HCT116 (cell line): ENCODE results near the gene TET2. TPM values are rescaled to one million over a fixed set of nuclear protein-coding genes. Genes with fewer than 3 reads are reported as not detected.

ENCODE experiments used
- ATAC-seq: fragments of 200-7000 bp; cut with Tn5 transposase; 2 replicates; pipeline ENCODE4 v1.9.1; 2020; ENCODE audit warnings: mild to moderate bottlenecking, moderate library complexity
- Bru-seq: library from RNA; stranded (reverse); fragments of 400-500 nt; gene quantifications from one replicate; lab custom pipeline; 2021; lab: Mats Ljungman, UMichigan
- BruChase-seq, 2 experiments: library from RNA; stranded (reverse); fragments of 400-500 nt; gene quantifications; one replicate each; lab custom pipeline; 2021; lab: Mats Ljungman, UMichigan
- BruUV-seq: library from RNA; stranded (reverse); fragments of 400-500 nt; replicated peaks from 2 replicates; lab custom pipeline; 2021; lab: Mats Ljungman, UMichigan
- CTCF ChIA-PET: fragments of 300-600 bp; sonication (Branson Sonifier 250); formaldehyde crosslinking; loops from one replicate; lab custom pipeline; 2021; ENCODE audit warnings: antibody characterized with exemption; lab: Charles Lee
- POLR2A ChIA-PET: fragments of 300-600, 350-600 bp; sonication (Branson Sonifier 250); formaldehyde crosslinking; loops from one replicate; lab custom pipeline; 2021; ENCODE audit warnings: antibody characterized with exemption; lab: Charles Lee
- RAD21 ChIA-PET, 2 experiments: fragments of 300-600 bp; sonication (Branson Sonifier 250); formaldehyde crosslinking; loops; one replicate each; lab custom pipeline; 2023; ENCODE audit warnings: low total read pairs in 2 of 2; ENCODE audit not compliant: uncharacterized antibody in 2 of 2, unreplicated experiment in 2 of 2, low non-redundant PET in 1 of 2; lab: Charles Lee
- DNase-seq: peaks from one replicate; pipeline ENCODE4 v3.0.0-alpha.2; 2010; ENCODE audit warnings: low read depth, low spot score
- H2AFZ ChIP-seq: fragments of 200-600 bp; shearing (Covaris generic), sonication (generic); 2 replicates; pipeline ENCODE4 v1.6.1; 2017; ENCODE audit warnings: low read depth, mixed run types, mixed read lengths, antibody characterized with exemption, low read length; ENCODE audit not compliant: poor library complexity, severe bottlenecking
- H3K27ac ChIP-seq: 2 replicates; pipeline ENCODE4 v1.5.1; 2012; ENCODE audit warnings: low read depth, low read length
- H3K27me3 ChIP-seq: fragments of 200-600 bp; sonication (generic); 2 replicates; pipeline ENCODE4 v1.6.1; 2016; ENCODE audit warnings: mixed run types, low read length, mixed read lengths; ENCODE audit not compliant: insufficient read depth
- H3K36me3 ChIP-seq, 2 experiments: fragments of 200-500 bp in 1 of 2; fragments of 200-600 bp in 1 of 2; sonication (Bioruptor generic) in 1 of 2; sonication (generic) in 1 of 2; 2 replicates each; pipeline versions ENCODE4 v1.5.1 to v1.6.1; 2014 to 2016; ENCODE audit warnings: low read length in 2 of 2, inconsistent platforms in 1 of 2, mixed read lengths in 1 of 2, mixed run types in 1 of 2; ENCODE audit not compliant: insufficient read depth in 2 of 2, control insufficient read depth in 1 of 2
- H3K4me1 ChIP-seq, 2 experiments: fragments of 200-600 bp in 1 of 2; sonication (generic) in 1 of 2; 2 replicates each; pipeline versions ENCODE4 v1.5.1 to v1.6.1; 2012 to 2017; ENCODE audit warnings: low read length in 2 of 2, inconsistent platforms in 1 of 2, mild to moderate bottlenecking in 1 of 2, mixed read lengths in 1 of 2, mixed run types in 1 of 2, moderate library complexity in 1 of 2; ENCODE audit not compliant: insufficient read depth in 2 of 2, control insufficient read depth in 1 of 2
- H3K4me2 ChIP-seq: fragments of 200-600 bp; sonication (generic); 2 replicates; pipeline ENCODE4 v1.6.1; 2017; ENCODE audit warnings: mixed run types, low read length, mixed read lengths
- H3K4me3 ChIP-seq, 2 experiments: fragments of 200-600 bp in 1 of 2; sonication (generic) in 1 of 2; replicated peaks in 1 of 2; 2 replicates each; pipeline ENCODE4 v1.5.1; 2011 to 2016; ENCODE audit warnings: low read length in 2 of 2, control low read depth in 1 of 2, low read depth in 1 of 2, mild to moderate bottlenecking in 1 of 2, mixed read lengths in 1 of 2, mixed run types in 1 of 2
- H3K79me2 ChIP-seq: fragments of 200-600 bp; sonication (generic); 2 replicates; pipeline ENCODE4 v1.6.1; 2017; ENCODE audit warnings: mild to moderate bottlenecking, mixed run types, low read length, moderate library complexity, mixed read lengths; ENCODE audit not compliant: insufficient read depth
- H3K9ac ChIP-seq: fragments of 200-600 bp; sonication (generic); 2 replicates; pipeline ENCODE4 v1.6.1; 2016; ENCODE audit warnings: low read length, mixed read lengths
- H3K9me2 ChIP-seq: fragments of 200-600 bp; sonication (generic), shearing (Covaris generic); 2 replicates; pipeline ENCODE4 v1.6.1; 2017; ENCODE audit warnings: mixed run types, mild to moderate bottlenecking, moderate library complexity; ENCODE audit not compliant: insufficient read depth
- H3K9me3 ChIP-seq, 2 experiments: fragments of 200-500 bp in 1 of 2; fragments of 200-600 bp in 1 of 2; sonication (Bioruptor generic) in 1 of 2; sonication (generic) in 1 of 2; 2 replicates each; pipeline ENCODE4 v1.6.1; 2014 to 2017; ENCODE audit warnings: low read length in 2 of 2, mixed read lengths in 2 of 2, inconsistent platforms in 1 of 2, low read depth in 1 of 2, mild to moderate bottlenecking in 1 of 2, mixed run types in 1 of 2, moderate library complexity in 1 of 2; ENCODE audit not compliant: control insufficient read depth in 1 of 2, insufficient read depth in 1 of 2
- H4K20me1 ChIP-seq: fragments of 200-600 bp; sonication (generic), shearing (Covaris generic); 2 replicates; pipeline ENCODE4 v1.6.1; 2017; ENCODE audit warnings: mixed run types, mild to moderate bottlenecking, moderate library complexity; ENCODE audit not compliant: insufficient read depth
- CBX3 ChIP-seq: IDR thresholded peaks from 2 replicates; pipeline ENCODE4 v1.6.1; 2012; ENCODE audit warnings: low read depth
- EGR1 ChIP-seq: IDR thresholded peaks from 2 replicates; pipeline ENCODE4 v1.6.1; 2012; ENCODE audit warnings: low read depth
- ELF1 ChIP-seq: IDR thresholded peaks from 2 replicates; pipeline ENCODE4 v1.6.1; 2012; ENCODE audit warnings: low read depth, borderline replicate concordance
- EZH2 ChIP-seq: fragments of 200-600 bp; sonication (generic); IDR thresholded peaks from 2 replicates; pipeline ENCODE4 v1.6.1; 2017; ENCODE audit warnings: antibody characterized with exemption, mixed run types
- EZH2phosphoT487 ChIP-seq: fragments of 200-600 bp; IDR thresholded peaks from 2 replicates; pipeline ENCODE4 v1.6.1; 2018; ENCODE audit warnings: antibody characterized with exemption, borderline replicate concordance
- MAX ChIP-seq: IDR thresholded peaks from 2 replicates; pipeline ENCODE4 v1.6.1; 2012
- POLR2A ChIP-seq: IDR thresholded peaks from 2 replicates; pipeline ENCODE4 v1.7.0; 2011; ENCODE audit warnings: borderline replicate concordance; ENCODE audit not compliant: insufficient read depth, insufficient read length; ENCODE audit errors: extremely low read depth
- POLR2AphosphoS5 ChIP-seq: IDR thresholded peaks from 2 replicates; pipeline ENCODE4 v1.6.1; 2011; ENCODE audit warnings: mild to moderate bottlenecking, low read depth, low read length, moderate library complexity
- REST ChIP-seq: IDR thresholded peaks from 2 replicates; pipeline ENCODE4 v1.6.1; 2012; ENCODE audit warnings: low read depth
- SIN3A ChIP-seq: IDR thresholded peaks from 2 replicates; pipeline ENCODE4 v1.6.1; 2012; ENCODE audit warnings: low read depth
- SP1 ChIP-seq: IDR thresholded peaks from 2 replicates; pipeline ENCODE4 v1.6.1; 2012; ENCODE audit warnings: low read depth
- SRF ChIP-seq: IDR thresholded peaks from 2 replicates; pipeline ENCODE4 v1.6.1; 2012; ENCODE audit warnings: low read depth
- TCF7L2 ChIP-seq: IDR thresholded peaks from 2 replicates; pipeline ENCODE4 v1.7.0; 2011; ENCODE audit warnings: borderline replicate concordance, inconsistent platforms; ENCODE audit not compliant: insufficient read depth, insufficient read length; ENCODE audit errors: extremely low read depth
- YY1 ChIP-seq: IDR thresholded peaks from 2 replicates; pipeline ENCODE4 v1.6.1; 2011; ENCODE audit warnings: low read length, low read depth, moderate library complexity, mild to moderate bottlenecking; ENCODE audit not compliant: insufficient replicate concordance; ENCODE audit errors: extremely low read depth
- ZFX ChIP-seq: fragments of 450-650 bp; IDR thresholded peaks from 2 replicates; pipeline ENCODE4 v1.6.1; 2017
- intact Hi-C: fragments of 100-400 bp; cut with micrococcal nuclease; formaldehyde crosslinking; loops from 2 replicates; pipeline ENCODE4 v1.10.0; 2022
- long read RNA-seq: library from polyadenylated mRNA; unstranded; transcript quantifications from one replicate; pipeline ENCODE4 v2.0.0, GENCODE V29; 2021; ENCODE audit not compliant: unreplicated experiment
- polyA plus RNA-seq: library from polyadenylated mRNA; unstranded; fragments of >200 nt; gene quantifications from 2 replicates; pipeline ENCODE4 v1.2.1, GENCODE V29; 2012; ENCODE audit warnings: missing spikeins
- total RNA-seq: library from RNA; stranded (reverse); gene quantifications from one replicate; pipeline ENCODE4 v1.2.1, GENCODE V29; 2021; ENCODE audit not compliant: unreplicated experiment
- TF ChIP-seq, protein P1 (sequence below), 3 experiments: fragments of 200-600 bp in 1 of 3; sonication (generic) in 1 of 3; IDR thresholded peaks in 2 of 3; conservative IDR thresholded peaks in 1 of 3; 2 replicates each; pipeline ENCODE4 v1.5.1; 2012 to 2017; ENCODE audit warnings: low read depth in 2 of 3, low read length in 2 of 3, antibody characterized with exemption in 1 of 3, borderline replicate concordance in 1 of 3, control low read depth in 1 of 3, mild to moderate bottlenecking in 1 of 3, mixed read lengths in 1 of 3, mixed run types in 1 of 3, moderate library complexity in 1 of 3; ENCODE audit not compliant: insufficient read depth in 1 of 3
- TF ChIP-seq, protein P2 (sequence below): IDR thresholded peaks from 2 replicates; pipeline ENCODE4 v1.6.1; 2011; ENCODE audit warnings: mild to moderate bottlenecking, low read length, moderate library complexity; ENCODE audit not compliant: insufficient replicate concordance; ENCODE audit errors: extremely low read depth

The TET2 gene
- total RNA-seq = 9.7 TPM
- polyA plus RNA-seq = 2.7 and 2.8 TPM in 2 replicates
- Bru-seq, nascent RNA = percentile 77 among the genes with signal in this experiment
- percentile 53 among the genes with signal in this experiment for BruChase-seq, experiment 1, labeled RNA remaining after a 6-hour chase
- percentile 65 among the genes with signal in this experiment for BruChase-seq, experiment 2, labeled RNA remaining after a 2-hour chase
- long read RNA-seq, partial matches to known transcripts = 4 of 7 reads
- long read RNA-seq, other reads (novel, unspliced or antisense) = 3 of 7 reads

DNA sequence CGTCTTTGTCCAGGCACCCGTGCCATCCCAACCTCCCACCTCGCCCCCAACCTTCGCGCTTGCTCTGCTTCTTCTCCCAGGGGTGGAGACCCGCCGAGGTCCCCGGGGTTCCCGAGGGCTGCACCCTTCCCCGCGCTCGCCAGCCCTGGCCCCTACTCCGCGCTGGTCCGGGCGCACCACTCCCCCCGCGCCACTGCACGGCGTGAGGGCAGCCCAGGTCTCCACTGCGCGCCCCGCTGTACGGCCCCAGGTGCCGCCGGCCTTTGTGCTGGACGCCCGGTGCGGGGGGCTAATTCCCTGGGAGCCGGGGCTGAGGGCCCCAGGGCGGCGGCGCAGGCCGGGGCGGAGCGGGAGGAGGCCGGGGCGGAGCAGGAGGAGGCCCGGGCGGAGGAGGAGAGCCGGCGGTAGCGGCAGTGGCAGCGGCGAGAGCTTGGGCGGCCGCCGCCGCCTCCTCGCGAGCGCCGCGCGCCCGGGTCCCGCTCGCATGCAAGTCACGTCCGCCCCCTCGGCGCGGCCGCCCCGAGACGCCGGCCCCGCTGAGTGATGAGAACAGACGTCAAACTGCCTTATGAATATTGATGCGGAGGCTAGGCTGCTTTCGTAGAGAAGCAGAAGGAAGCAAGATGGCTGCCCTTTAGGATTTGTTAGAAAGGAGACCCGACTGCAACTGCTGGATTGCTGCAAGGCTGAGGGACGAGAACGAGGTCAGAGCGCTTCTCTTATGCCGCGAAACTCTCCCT, at the start of gene TET2:
Gene TET2, plus strand, starts transcription at position 601 of the 740 bp plus-strand sequence. CDS start 87,067 bp downstream, outside the sequence.
- DNase-seq = peak; percentile 68
- RAD21 ChIA-PET = no interaction called here
- TF ChIP-seq MAX = 0 out of 2 replicates have a peak, but pooled peaks have one; percentile 44
- TF ChIP-seq YY1 = peak; percentile 94
- no peak for TF ChIP-seq SRF
- TF ChIP-seq EZH2 = no peak
- TF ChIP-seq, protein P1, sequence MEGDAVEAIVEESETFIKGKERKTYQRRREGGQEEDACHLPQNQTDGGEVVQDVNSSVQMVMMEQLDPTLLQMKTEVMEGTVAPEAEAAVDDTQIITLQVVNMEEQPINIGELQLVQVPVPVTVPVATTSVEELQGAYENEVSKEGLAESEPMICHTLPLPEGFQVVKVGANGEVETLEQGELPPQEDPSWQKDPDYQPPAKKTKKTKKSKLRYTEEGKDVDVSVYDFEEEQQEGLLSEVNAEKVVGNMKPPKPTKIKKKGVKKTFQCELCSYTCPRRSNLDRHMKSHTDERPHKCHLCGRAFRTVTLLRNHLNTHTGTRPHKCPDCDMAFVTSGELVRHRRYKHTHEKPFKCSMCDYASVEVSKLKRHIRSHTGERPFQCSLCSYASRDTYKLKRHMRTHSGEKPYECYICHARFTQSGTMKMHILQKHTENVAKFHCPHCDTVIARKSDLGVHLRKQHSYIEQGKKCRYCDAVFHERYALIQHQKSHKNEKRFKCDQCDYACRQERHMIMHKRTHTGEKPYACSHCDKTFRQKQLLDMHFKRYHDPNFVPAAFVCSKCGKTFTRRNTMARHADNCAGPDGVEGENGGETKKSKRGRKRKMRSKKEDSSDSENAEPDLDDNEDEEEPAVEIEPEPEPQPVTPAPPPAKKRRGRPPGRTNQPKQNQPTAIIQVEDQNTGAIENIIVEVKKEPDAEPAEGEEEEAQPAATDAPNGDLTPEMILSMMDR (IDR thresholded peaks at IDR 0.05 in 2 of 3, conservative IDR thresholded peaks at IDR 0.05 in 1 of 3; ENCODE audit: borderline replicate concordance in 1 of 3, insufficient read depth in 1 of 3, low read depth in 2 of 3, low read length in 2 of 3) = no peak
- TF ChIP-seq SIN3A = peak; percentile 75; the same call in 1 of the 2 replicates
- TF ChIP-seq, protein P2, sequence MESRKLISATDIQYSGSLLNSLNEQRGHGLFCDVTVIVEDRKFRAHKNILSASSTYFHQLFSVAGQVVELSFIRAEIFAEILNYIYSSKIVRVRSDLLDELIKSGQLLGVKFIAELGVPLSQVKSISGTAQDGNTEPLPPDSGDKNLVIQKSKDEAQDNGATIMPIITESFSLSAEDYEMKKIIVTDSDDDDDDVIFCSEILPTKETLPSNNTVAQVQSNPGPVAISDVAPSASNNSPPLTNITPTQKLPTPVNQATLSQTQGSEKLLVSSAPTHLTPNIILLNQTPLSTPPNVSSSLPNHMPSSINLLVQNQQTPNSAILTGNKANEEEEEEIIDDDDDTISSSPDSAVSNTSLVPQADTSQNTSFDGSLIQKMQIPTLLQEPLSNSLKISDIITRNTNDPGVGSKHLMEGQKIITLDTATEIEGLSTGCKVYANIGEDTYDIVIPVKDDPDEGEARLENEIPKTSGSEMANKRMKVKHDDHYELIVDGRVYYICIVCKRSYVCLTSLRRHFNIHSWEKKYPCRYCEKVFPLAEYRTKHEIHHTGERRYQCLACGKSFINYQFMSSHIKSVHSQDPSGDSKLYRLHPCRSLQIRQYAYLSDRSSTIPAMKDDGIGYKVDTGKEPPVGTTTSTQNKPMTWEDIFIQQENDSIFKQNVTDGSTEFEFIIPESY = no peak
- TF ChIP-seq CBX3 = 0 out of 2 replicates have a peak, but pooled peaks have one; percentile 2
- TF ChIP-seq ZFX = peak; percentile 85
- TF ChIP-seq POLR2AphosphoS5 = peak; percentile 92
- TF ChIP-seq POLR2A = peak; percentile 57
- peak; percentile 46 for TF ChIP-seq EGR1
- TF ChIP-seq SP1 = no peak
- TF ChIP-seq REST = no peak
- TF ChIP-seq ELF1 = no peak
- TF ChIP-seq TCF7L2 = peak; percentile 47
- no peak for TF ChIP-seq EZH2phosphoT487

More for the DNA sequence above, at the start of gene TET2:
- peak within 1 kb of the TSS; percentile 70 to 79 for H3K4me3 ChIP-seq
- H3K9ac ChIP-seq = peak within 1 kb of the TSS; percentile 77
- no peaks in the 10 kb centered on the region for H4K20me1 ChIP-seq
- no TSS peak for BruUV-seq
- H3K79me2 ChIP-seq = peaks cover 43% of the 10 kb centered on the region
- peak within 1 kb of the TSS; percentile 73 for H3K27ac ChIP-seq
- ChIA-PET CTCF (interaction anchor here (1.6 kb wide), 1 partner anchor 327 kb away, joined by 5 read pairs; the partner anchor contains the start of gene PPA2), POLR2A (no interaction called here)
- H3K4me1 ChIP-seq = peaks cover 6 to 18% of the 10 kb centered on the region in 2 experiments; a peak in 3 of 4 replicates
- peak within 1 kb of the TSS; percentile 91 for H3K4me2 ChIP-seq
- H3K27me3 ChIP-seq = no peaks in the 10 kb centered on the region
- H2AFZ ChIP-seq = peak within 1 kb of the TSS; percentile 66
- H3K9me2 ChIP-seq = no peaks in the 10 kb centered on the region
- no peaks in the 10 kb centered on the region for H3K9me3 ChIP-seq
- ATAC-seq = peak; percentile 85
- intact Hi-C loops = no loop called here
- H3K36me3 ChIP-seq = no peaks in the 10 kb centered on the region
